Measurements from ENCODE around the gene RFX2. TPM values are rescaled to one million over a fixed set of nuclear protein-coding genes. Genes with fewer than 3 reads are reported as not detected.

Gene RFX2
- total RNA-seq, 2 donors from 2014 or later = 12.7 to 16.1 TPM

- Histone ChIP-seq H3K9me3 (no peaks in the 10 kb centered on the region), H3K27ac (peak overlapping the region; percentile 32 to 98), H3K36me3 (no peaks in the 10 kb centered on the region), H3K27me3 (no peaks in the 10 kb centered on the region), H3K4me3 (no peak overlapping the region), H3K4me1 (peaks cover 0 to 43% of the 10 kb centered on the region in 2 donors)
- TF ChIP-seq, protein P1, sequence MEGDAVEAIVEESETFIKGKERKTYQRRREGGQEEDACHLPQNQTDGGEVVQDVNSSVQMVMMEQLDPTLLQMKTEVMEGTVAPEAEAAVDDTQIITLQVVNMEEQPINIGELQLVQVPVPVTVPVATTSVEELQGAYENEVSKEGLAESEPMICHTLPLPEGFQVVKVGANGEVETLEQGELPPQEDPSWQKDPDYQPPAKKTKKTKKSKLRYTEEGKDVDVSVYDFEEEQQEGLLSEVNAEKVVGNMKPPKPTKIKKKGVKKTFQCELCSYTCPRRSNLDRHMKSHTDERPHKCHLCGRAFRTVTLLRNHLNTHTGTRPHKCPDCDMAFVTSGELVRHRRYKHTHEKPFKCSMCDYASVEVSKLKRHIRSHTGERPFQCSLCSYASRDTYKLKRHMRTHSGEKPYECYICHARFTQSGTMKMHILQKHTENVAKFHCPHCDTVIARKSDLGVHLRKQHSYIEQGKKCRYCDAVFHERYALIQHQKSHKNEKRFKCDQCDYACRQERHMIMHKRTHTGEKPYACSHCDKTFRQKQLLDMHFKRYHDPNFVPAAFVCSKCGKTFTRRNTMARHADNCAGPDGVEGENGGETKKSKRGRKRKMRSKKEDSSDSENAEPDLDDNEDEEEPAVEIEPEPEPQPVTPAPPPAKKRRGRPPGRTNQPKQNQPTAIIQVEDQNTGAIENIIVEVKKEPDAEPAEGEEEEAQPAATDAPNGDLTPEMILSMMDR (IDR thresholded peaks at IDR 0.05) = no peak
- DNase-seq (ENCODE audit: low spot score) = peak; percentile 13
Measured at GRCh38 chr19:6055013-6055795, 55.1 kb downstream of the RFX2 start.

GRCh38 chr19:6048793-6049405, 61.4 kb downstream of the RFX2 start:
- Histone ChIP-seq H3K4me3 (no peak overlapping the region), H3K9me3 (no peaks in the 10 kb centered on the region), H3K36me3 (no peaks in the 10 kb centered on the region), H3K4me1 (peaks cover 0 to 25% of the 10 kb centered on the region in 2 donors), H3K27me3 (no peaks in the 10 kb centered on the region), H3K27ac (no peak overlapping the region)
- peak; percentile 76 for DNase-seq (ENCODE audit: low spot score)
- TF ChIP-seq, protein P1 (IDR thresholded peaks at IDR 0.05) = peak; percentile 89 to 92

DNA sequence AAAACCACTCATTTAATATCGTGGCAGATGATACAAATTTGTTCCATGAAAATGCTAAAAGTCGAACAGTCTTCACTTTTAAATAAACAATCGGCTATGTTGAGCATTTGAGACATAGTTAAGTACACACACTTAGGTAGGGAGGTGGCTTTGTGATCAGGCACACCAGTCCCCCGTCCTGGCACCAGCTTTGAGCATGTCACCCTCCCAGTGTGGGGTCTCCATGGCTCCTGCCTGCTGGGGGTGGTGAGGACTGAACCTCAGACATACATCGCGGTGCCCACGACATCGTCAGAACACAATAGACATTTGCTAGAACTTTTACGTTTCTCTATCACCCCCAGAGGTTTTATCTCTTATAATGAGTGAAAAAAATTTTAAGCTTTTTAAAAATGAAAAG, 62.0 kb downstream of the RFX2 start:
- Histone ChIP-seq H3K27ac (no peak overlapping the region), H3K4me1 (peaks cover 0 to 25% of the 10 kb centered on the region in 2 donors), H3K9me3 (no peaks in the 10 kb centered on the region), H3K27me3 (no peaks in the 10 kb centered on the region), H3K4me3 (no peak overlapping the region), H3K36me3 (peaks cover 5% of the 10 kb centered on the region)
- TF ChIP-seq, protein P1 (IDR thresholded peaks at IDR 0.05) = no peak
- DNase-seq (ENCODE audit: low spot score) = peak; percentile 53

DNA sequence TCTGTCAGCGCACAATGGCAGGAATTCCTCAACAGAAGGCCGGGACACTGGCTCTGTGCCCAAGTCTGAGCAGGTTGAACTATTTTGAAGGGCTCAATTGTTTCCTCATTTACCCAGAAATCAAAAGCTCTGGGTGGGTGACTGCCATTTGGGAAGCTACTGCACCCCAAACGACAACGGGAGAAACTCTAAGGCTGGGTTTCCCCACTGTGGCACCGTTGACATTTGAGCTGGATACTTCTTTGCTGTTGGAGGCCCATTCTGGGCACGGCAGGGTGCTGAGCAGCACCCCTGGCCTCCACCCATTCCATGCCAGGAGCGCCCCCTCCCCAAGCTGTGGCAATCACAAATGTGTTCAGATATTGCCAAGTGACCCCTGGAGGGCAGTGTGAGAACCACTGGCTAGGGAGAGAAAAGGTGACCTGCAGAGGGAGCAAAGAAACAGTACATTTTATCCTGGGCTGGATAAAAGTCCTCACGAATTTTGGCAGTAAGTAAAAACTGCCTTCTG, 62.5 kb downstream of the RFX2 start:
- TF ChIP-seq, protein P1 (IDR thresholded peaks at IDR 0.05) = peak in 1 of 2 donors; percentile 69
- no peaks in the 10 kb centered on the region for H3K9me3 ChIP-seq
- H3K27me3 ChIP-seq = no peaks in the 10 kb centered on the region
- H3K27ac ChIP-seq = no peak overlapping the region
- no peak overlapping the region for H3K4me3 ChIP-seq
- H3K36me3 ChIP-seq = peaks cover 11% of the 10 kb centered on the region
- H3K4me1 ChIP-seq = peaks cover 0 to 25% of the 10 kb centered on the region in 2 donors
- DNase-seq (ENCODE audit: low spot score) = peak; percentile 46

GRCh38 chr19:6047256-6047655, 63.0 kb downstream of the RFX2 start:
- Histone ChIP-seq H3K9me3 (no peaks in the 10 kb centered on the region), H3K4me1 (peaks cover 0 to 25% of the 10 kb centered on the region in 2 donors), H3K4me3 (no peak overlapping the region), H3K27ac (no peak overlapping the region), H3K27me3 (no peaks in the 10 kb centered on the region), H3K36me3 (peaks cover 15% of the 10 kb centered on the region)
- DNase-seq (ENCODE audit: low spot score) = peak; percentile 50
- TF ChIP-seq, protein P1 (IDR thresholded peaks at IDR 0.05) = no peak
